LNCAP (cell line): ENCODE data around the gene TSR3.

Experiments
- CTCF ChIP-seq: fragments of 450-650 bp; IDR thresholded peaks from 2 replicates; pipeline ENCODE4 v1.5.1; 2017; ENCODE audit warnings: mild to moderate bottlenecking

The TSR3 gene

GRCh38 chr16:1314399-1315068, 37.1 kb downstream of the TSR3 start:
- TF ChIP-seq CTCF, result no peak

- no peak for TF ChIP-seq CTCF
These were observed 37.8 kb downstream of the TSR3 start for GRCh38 chr16:1313721-1314369.

- no peak for TF ChIP-seq CTCF
These were observed 38.8 kb downstream of the TSR3 start for GRCh38 chr16:1312903-1313302.

- no peak for TF ChIP-seq CTCF
These were observed 39.2 kb downstream of the TSR3 start for GRCh38 chr16:1312467-1312816.

GRCh38 chr16:1311738-1312466, 39.8 kb downstream of the TSR3 start:
- no peak for TF ChIP-seq CTCF

- no peak for TF ChIP-seq CTCF
These were observed 40.4 kb downstream of the TSR3 start for GRCh38 chr16:1311212-1311737.

GRCh38 chr16:1310832-1311200, 40.9 kb downstream of the TSR3 start:
- no peak for TF ChIP-seq CTCF
